CD4-positive, alpha-beta T cell treated with Interleukin-21 for 1 hour (primary cell): Measurements from ENCODE around the gene DUOXA2.
"Not testable (repeated sequence)": the region's sequence is repeated elsewhere in the genome, so short reads cannot be mapped to it uniquely, and the experiment has no call there.

ENCODE experiments used
- DNase-seq: peaks from one replicate; pipeline ENCODE4 v3.0.0-alpha.2; 2020

DUOXA2 gene

GRCh38 chr15:45097466-45097865 is 16.7 kb upstream of the DUOXA2 start:
- DNase-seq: no peak

GRCh38 chr15:45099549-45100165 is 14.5 kb upstream of the DUOXA2 start:
- no peak for DNase-seq

GRCh38 chr15:45100884-45101625 is 13.1 kb upstream of the DUOXA2 start:
- DNase-seq: no peak

DNA sequence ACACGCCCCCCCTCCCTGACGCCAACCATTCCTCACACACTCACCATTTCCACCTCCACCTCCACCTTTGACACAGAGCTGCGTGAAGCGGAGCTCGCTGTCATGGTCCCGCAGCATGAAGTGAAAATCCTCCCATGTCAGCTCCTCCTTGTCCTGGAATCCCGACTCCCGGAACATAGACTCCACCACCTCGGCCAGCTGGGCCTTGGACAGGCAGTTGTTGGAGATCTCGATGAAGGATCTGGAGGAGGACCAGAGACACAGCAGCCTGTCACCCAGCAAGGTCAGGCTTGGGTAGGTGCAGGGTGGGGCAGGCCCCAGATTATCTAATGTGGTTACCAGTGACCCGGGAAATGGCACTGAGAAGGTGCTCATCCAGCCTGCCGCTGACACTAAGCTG is 12.4 kb upstream of the DUOXA2 start:
- DNase-seq: no peak

DNA sequence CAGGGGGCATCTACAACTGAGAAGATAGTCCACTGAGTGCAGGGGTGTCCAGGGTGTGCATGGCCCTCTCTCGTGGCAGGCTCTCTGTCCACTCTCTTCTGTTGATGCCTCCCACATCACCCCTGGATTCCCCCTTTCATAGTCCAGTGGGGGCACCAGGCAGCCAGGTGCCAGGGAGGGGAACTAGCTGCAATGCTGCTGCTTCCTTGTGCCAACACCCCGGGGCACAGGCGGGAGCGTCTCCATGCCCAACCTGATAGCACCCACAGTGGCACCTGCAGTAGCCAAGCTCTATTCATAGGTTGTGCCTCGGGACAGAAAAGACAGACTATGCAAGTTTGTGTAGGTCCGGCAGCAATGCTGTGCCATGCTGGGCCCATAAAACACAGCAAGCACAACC is 11.9 kb upstream of the DUOXA2 start:
- no peak for DNase-seq

GRCh38 chr15:45104170-45104569 is 10.0 kb upstream of the DUOXA2 start:
- not testable (repeated sequence) for DNase-seq

DNA sequence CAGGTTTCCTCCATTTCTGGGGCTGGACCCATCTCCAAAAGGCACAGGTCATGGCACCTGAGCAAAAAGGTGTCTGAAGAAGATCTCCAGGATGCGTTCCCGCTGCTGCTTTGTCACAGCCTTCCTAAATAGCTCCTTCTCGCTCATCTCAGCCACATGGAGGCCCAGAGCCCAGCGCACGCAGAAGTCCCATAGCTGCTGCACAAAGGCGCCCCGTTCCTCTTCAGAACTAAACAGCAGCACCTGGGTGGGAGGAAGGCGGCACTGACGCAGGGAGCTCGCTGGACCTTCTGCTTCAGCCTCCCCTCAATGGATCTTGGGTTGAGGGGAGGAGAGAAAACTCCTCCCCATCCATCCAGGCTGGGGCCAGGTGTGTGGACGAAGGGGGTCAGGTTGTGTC is 8.5 kb upstream of the DUOXA2 start:
- DNase-seq: no peak

GRCh38 chr15:45106002-45106790 is 7.9 kb upstream of the DUOXA2 start:
- DNase-seq: no peak

DNA sequence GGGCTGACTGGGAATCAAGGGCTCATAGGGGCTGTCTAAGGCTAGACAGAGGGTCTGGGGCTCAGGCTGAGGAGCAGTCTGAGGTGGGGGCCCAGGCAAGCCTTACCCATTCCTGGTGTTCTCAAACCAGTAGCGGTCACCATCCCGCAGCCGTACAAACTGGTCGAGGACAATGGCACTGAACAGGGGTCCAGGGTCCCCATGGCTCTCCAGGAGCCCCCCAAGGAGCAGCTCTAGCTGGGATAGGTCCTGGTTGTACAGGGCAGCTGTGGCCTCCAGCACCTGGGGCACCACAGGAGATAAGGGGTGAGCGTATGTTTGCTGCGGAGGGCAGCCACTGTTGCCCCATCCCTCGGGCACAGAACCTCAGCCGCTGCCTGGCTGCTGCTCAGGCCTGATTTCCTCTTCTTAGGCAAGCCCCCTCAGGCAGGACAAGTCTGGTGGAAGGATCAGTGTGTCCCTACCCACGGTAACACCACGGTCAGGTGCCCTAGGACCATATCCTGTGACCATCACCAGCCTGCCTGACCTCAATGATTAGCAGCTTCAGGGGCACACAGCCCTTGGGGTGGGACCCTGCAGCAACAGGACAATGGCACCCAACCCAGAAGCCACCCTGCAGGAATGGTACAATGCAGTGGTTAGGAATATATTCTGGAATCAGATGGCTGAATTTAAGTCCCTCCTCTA is 6.0 kb upstream of the DUOXA2 start:
- DNase-seq: no peak

- DNase-seq: no peak
Measured at GRCh38 chr15:45110256-45110820, 3.8 kb upstream of the DUOXA2 start.

DNA sequence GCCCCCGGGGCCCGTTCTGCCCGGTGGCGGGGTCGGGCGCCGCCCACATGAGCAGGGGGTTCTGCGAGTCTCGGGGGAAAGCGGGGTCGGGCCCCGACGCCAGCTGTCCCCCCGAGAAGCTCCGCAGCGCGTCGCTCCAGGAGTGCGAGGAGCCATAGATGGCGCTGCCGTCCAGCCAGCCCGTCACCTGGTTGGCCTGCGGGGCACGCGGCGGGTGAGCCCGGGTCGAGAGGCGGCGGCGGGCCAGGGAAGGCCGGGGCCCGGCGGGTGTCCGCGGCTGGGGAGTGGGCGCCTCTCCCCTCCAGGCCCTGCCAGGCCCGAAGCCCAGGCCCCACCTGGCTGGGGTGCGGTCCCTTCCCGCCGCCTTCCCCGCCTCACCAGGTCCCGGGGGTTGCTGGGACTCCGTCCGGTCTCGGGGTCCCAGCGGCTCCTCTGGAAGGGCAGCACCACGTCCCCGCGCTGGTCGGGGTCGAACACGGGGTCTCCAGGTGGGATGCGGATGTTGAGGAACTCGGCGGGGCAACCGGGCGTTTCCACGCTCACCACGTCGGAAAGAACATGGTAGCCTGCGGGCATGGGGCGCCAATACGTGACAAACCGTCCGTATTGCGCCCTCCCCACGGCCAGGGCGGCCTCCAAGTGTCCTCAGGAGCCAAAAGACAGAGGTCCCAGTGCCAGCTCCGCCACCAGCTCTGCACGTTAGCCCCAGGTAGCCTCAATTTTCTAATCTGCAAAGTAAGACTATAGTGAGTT is 2.6 kb upstream of the DUOXA2 start:
- DNase-seq: no peak

- no peak for DNase-seq
Measured at GRCh38 chr15:45112143-45112590, 2.0 kb upstream of the DUOXA2 start.

DNA sequence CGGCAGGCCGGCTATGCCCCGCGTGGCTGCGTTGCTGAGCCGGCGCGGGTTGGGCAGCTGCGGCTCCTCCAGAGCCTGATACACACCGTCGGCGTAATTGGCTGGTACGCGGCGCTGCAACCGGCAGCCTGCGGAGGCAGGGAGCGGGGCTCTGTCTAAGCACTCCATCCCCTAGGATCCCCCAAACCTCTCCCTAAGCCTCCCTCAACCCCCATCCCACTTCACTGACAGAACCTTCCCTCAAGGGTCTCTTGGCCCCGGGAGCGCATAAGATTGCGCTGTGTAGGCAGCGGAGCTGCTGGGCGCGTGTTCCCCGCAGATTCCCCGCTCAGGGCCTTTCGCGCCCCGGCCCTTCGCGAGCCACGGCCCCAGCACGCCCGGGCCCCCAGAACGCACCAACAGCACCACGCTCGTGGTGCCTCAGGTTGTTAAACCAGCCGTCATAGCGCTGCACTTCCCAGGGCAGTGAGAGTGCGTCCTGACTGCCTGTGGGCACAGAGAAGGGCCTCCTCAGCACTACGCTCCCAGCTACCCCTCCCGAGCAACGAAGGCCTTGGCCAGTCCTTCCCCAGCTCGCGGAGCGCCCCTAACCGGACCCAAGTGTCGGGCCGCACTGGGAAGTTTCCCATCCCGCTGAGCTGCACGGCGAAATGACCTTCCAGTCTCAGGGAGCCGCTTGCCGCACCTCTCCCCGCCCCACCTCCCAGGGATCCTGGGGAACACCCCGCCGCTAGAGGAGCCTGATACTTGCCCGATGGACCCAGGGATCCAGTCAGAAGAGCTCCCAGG is 1.3 kb upstream of the DUOXA2 start:
- no peak for DNase-seq

GRCh38 chr15:45113380-45113990 is 641 bp upstream of the DUOXA2 start:
- no peak for DNase-seq

- no peak for DNase-seq
Measured at GRCh38 chr15:45114751-45115085, 592 bp downstream of the DUOXA2 start.

GRCh38 chr15:45115312-45115820 is 1.2 kb downstream of the DUOXA2 start:
- no peak for DNase-seq

- no peak for DNase-seq
Measured at GRCh38 chr15:45116006-45116481, 1.9 kb downstream of the DUOXA2 start.

GRCh38 chr15:45116482-45117307 is 2.6 kb downstream of the DUOXA2 start:
- no peak for DNase-seq

DNA sequence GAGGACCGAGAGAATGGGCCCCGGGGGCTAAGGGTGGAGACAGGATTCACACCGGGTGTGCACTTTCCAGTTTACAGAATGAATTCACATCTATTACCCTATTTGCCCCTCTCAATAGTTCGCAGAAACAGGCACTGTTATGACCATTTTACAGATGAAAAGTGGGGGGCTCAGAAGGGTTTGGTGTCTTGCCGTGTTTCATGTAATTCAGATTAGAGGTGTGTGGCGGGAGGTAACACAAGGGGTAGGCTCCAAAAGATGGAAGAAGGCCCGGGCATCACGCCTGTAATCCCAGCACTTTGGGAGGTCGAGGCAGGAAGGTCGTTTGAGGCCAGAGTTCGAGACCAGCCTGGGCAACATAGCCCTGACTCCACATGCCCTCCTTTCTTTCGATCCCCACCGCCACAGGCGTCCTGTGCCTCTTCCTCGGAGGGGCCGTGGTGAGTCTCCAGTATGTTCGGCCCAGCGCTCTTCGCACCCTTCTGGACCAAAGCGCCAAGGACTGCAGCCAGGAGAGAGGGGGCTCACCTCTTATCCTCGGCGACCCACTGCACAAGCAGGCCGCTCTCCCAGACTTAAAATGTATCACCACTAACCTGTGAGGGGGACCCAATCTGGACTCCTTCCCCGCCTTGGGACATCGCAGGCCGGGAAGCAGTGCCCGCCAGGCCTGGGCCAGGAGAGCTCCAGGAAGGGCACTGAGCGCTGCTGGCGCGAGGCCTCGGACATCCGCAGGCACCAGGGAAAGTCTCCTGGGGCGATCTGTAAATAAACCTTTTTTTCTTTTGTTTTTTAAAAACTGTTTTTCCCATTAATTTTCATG is 3.4 kb downstream of the DUOXA2 start:
- DNase-seq: no peak
